Sigmoid colon (tissue), 4 donors: Measurements from ENCODE around the gene UBXN4.

ENCODE experiments used
- EP300 ChIP-seq, 4 donors: sonication (generic); formaldehyde crosslinking; IDR thresholded peaks; one replicate each; pipeline ENCODE4 v1.6.1; 2017; ENCODE audit warnings: antibody characterized with exemption in 4 of 4
- POLR2A ChIP-seq, 2 donors: fragments of 450-650 bp; IDR thresholded peaks; one replicate each; pipeline ENCODE4 v1.6.1; 2016; ENCODE audit warnings: antibody characterized with exemption in 2 of 2, mild to moderate bottlenecking in 2 of 2, moderate library complexity in 2 of 2
- TF ChIP-seq, protein P1 (sequence below), 4 experiments: fragments of 450-650 bp in 3 of 4; fragments of 200-600 bp in 1 of 4; IDR thresholded peaks; one replicate each; pipeline ENCODE4 v1.5.1; 2016 to 2019; ENCODE audit warnings: antibody characterized with exemption in 4 of 4, mild to moderate bottlenecking in 3 of 4, moderate library complexity in 2 of 4

GRCh38 chr2:135698838-135699237 is 42.8 kb upstream of the UBXN4 start:
- TF ChIP-seq, protein P1, sequence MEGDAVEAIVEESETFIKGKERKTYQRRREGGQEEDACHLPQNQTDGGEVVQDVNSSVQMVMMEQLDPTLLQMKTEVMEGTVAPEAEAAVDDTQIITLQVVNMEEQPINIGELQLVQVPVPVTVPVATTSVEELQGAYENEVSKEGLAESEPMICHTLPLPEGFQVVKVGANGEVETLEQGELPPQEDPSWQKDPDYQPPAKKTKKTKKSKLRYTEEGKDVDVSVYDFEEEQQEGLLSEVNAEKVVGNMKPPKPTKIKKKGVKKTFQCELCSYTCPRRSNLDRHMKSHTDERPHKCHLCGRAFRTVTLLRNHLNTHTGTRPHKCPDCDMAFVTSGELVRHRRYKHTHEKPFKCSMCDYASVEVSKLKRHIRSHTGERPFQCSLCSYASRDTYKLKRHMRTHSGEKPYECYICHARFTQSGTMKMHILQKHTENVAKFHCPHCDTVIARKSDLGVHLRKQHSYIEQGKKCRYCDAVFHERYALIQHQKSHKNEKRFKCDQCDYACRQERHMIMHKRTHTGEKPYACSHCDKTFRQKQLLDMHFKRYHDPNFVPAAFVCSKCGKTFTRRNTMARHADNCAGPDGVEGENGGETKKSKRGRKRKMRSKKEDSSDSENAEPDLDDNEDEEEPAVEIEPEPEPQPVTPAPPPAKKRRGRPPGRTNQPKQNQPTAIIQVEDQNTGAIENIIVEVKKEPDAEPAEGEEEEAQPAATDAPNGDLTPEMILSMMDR (IDR thresholded peaks at IDR 0.05) = no peak
- TF ChIP-seq POLR2A (IDR thresholded peaks at IDR 0.05) (no peak), EP300 (IDR thresholded peaks at IDR 0.05) (no peak)
